A673 (cell line): ENCODE data around the gene ACTN4. TPM values are rescaled to one million over a fixed set of nuclear protein-coding genes. Genes with fewer than 3 reads are reported as not detected.

ENCODE experiments used
- BruUV-seq: library from RNA; stranded (reverse); fragments of 400-500 nt; replicated peaks from 2 replicates; lab custom pipeline; 2021; lab: Mats Ljungman, UMichigan
- CTCF ChIA-PET: fragments of 300-600 bp; sonication (Branson Sonifier 250); formaldehyde crosslinking; loops from one replicate; lab custom pipeline; 2022; ENCODE audit warnings: antibody characterized with exemption; lab: Charles Lee
- POLR2A ChIA-PET: fragments of 300-600 bp; sonication (Branson Sonifier 250); formaldehyde crosslinking; loops from one replicate; lab custom pipeline; 2022; ENCODE audit warnings: antibody characterized with exemption; ENCODE audit not compliant: low non-redundant PET; lab: Charles Lee
- DNase-seq: peaks from one replicate; pipeline ENCODE4 v3.0.0-alpha.2; 2015; ENCODE audit warnings: low spot score
- H3K27ac ChIP-seq: fragments of 200-600 bp; sonication (generic); 2 replicates; pipeline ENCODE4 v1.5.1; 2016; ENCODE audit warnings: mixed run types, low read depth, mild to moderate bottlenecking, mixed read lengths, antibody characterized with exemption, low read length; ENCODE audit not compliant: poor library complexity, severe bottlenecking
- H3K27me3 ChIP-seq: fragments of 200-600 bp; sonication (generic); replicated peaks from 2 replicates; pipeline ENCODE4 v1.6.1; 2017; ENCODE audit warnings: mixed run types, low read depth, mild to moderate bottlenecking, mixed read lengths, antibody characterized with exemption, low read length; ENCODE audit not compliant: insufficient read depth, poor library complexity
- H3K36me3 ChIP-seq: fragments of 200-600 bp; sonication (generic); 2 replicates; pipeline ENCODE4 v1.6.1; 2016; ENCODE audit warnings: mixed run types, mild to moderate bottlenecking, mixed read lengths, antibody characterized with exemption, low read length; ENCODE audit not compliant: insufficient read depth, poor library complexity, severe bottlenecking
- H3K4me1 ChIP-seq: fragments of 200-600 bp; sonication (generic); 2 replicates; pipeline ENCODE4 v1.6.1; 2017; ENCODE audit warnings: mixed run types, mild to moderate bottlenecking, mixed read lengths, antibody characterized with exemption, low read length; ENCODE audit not compliant: insufficient read depth, poor library complexity, severe bottlenecking
- H3K4me3 ChIP-seq: fragments of 200-600 bp; sonication (generic); 2 replicates; pipeline ENCODE4 v1.5.1; 2016; ENCODE audit warnings: low read depth, mixed run types, mild to moderate bottlenecking, mixed read lengths, low read length; ENCODE audit not compliant: poor library complexity, severe bottlenecking
- H3K9me3 ChIP-seq: fragments of 200-600 bp; sonication (generic); 2 replicates; pipeline ENCODE4 v1.6.1; 2016; ENCODE audit warnings: mixed run types, low read depth, mild to moderate bottlenecking, mixed read lengths, antibody characterized with exemption, low read length; ENCODE audit not compliant: poor library complexity, severe bottlenecking
- EZH2 ChIP-seq: fragments of 200-600 bp; sonication (generic); IDR thresholded peaks from 2 replicates; pipeline ENCODE4 v1.6.1; 2017; ENCODE audit warnings: borderline replicate concordance, low read depth, mild to moderate bottlenecking, mixed read lengths, antibody characterized with exemption, low read length; ENCODE audit not compliant: poor library complexity, severe bottlenecking
- intact Hi-C: fragments of 100-400 bp; cut with micrococcal nuclease; formaldehyde crosslinking; loops from one replicate; pipeline ENCODE4 v1.10.0; 2022; ENCODE audit not compliant: unreplicated experiment
- total RNA-seq: library from RNA; stranded (reverse); gene quantifications from 2 replicates; pipeline ENCODE4 v1.2.3, GENCODE V29; 2021
- TF ChIP-seq, protein P1 (sequence below): fragments of 300-800, 200-600 bp; sonication (generic); conservative IDR thresholded peaks from 2 replicates; pipeline ENCODE4 v1.5.1; 2017; ENCODE audit warnings: low read depth, mild to moderate bottlenecking, antibody characterized with exemption, low read length, moderate library complexity, mixed read lengths

The ACTN4 gene
- total RNA-seq, 1 experiment from 2014 or later, result 397 TPM

DNA sequence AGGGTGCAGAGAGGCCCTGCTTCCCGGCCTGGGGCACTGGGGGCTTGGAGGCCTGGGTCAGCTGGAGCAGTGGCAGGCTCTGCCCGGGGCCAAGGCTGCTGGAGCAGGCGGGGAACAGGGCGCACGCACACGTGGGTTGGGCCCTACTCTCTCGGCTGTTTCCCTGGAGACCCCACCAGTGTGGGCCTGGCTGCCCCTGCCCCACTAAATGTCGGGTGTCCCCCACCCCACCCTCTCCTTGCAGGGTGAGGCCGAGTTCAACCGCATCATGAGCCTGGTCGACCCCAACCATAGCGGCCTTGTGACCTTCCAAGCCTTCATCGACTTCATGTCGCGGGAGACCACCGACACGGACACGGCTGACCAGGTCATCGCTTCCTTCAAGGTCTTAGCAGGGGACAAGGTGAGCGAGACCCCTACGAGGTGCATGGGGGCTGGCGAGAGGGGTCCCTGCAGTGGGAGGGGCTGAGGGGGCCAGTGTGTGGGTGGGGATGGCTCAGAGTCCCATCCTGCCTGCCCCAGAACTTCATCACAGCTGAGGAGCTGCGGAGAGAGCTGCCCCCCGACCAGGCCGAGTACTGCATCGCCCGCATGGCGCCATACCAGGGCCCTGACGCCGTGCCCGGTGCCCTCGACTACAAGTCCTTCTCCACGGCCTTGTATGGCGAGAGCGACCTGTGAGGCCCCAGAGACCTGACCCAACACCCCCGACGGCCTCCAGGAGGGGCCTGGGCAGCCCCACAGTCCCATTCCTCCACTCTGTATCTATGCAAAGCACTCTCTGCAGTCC lies 81.5 kb downstream of the ACTN4 start:
- Histone ChIP-seq H3K27me3 (no peaks in the 10 kb centered on the region), H3K27ac (no peak overlapping the region), H3K4me3 (no peak overlapping the region), H3K36me3 (peaks cover 43% of the 10 kb centered on the region), H3K4me1 (no peaks in the 10 kb centered on the region), H3K9me3 (no peaks in the 10 kb centered on the region)
- TF ChIP-seq EZH2, result no peak
- TF ChIP-seq, protein P1, sequence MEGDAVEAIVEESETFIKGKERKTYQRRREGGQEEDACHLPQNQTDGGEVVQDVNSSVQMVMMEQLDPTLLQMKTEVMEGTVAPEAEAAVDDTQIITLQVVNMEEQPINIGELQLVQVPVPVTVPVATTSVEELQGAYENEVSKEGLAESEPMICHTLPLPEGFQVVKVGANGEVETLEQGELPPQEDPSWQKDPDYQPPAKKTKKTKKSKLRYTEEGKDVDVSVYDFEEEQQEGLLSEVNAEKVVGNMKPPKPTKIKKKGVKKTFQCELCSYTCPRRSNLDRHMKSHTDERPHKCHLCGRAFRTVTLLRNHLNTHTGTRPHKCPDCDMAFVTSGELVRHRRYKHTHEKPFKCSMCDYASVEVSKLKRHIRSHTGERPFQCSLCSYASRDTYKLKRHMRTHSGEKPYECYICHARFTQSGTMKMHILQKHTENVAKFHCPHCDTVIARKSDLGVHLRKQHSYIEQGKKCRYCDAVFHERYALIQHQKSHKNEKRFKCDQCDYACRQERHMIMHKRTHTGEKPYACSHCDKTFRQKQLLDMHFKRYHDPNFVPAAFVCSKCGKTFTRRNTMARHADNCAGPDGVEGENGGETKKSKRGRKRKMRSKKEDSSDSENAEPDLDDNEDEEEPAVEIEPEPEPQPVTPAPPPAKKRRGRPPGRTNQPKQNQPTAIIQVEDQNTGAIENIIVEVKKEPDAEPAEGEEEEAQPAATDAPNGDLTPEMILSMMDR, result no peak
- BruUV-seq, result no TSS peak
- POLR2A ChIA-PET, result no interaction called here
- CTCF ChIA-PET, result interaction anchor here (0.6 kb wide), 1 partner anchor 220 kb away, joined by 4 read pairs; no protein-coding TSS in a partner anchor
- intact Hi-C loops, result no loop called here
- DNase-seq, result no peak

DNA sequence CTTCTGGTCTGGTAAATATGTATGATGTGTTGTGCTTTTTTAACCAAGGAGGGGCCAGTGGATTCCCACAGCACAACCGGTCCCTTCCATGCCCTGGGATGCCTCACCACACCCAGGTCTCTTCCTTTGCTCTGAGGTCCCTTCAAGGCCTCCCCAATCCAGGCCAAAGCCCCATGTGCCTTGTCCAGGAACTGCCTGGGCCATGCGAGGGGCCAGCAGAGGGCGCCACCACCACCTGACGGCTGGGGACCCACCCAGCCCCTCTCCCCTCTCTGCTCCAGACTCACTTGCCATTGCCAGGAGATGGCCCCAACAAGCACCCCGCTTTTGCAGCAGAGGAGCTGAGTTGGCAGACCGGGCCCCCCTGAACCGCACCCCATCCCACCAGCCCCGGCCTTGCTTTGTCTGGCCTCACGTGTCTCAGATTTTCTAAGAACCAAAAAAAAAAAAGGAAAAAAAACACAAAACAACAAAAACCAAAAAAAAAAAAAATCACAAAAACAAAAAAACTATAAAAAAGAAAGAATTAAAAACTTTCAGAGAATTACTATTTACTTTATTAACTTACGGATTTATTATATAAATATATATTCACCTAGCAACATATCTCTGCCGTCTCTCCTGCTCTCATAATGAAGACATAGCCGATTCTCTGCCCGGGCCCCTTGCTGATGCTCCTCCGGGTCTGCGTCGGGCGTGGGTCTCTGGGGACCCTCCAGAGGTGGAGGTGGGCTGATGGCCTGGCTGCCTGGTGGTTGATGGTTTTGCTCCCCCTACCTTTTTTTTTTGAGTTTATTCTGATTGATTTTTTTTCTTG lies 82.4 kb downstream of the ACTN4 start:
- Histone ChIP-seq H3K4me3 (no peak overlapping the region), H3K27me3 (no peaks in the 10 kb centered on the region), H3K36me3 (peaks cover 38% of the 10 kb centered on the region), H3K9me3 (no peaks in the 10 kb centered on the region), H3K4me1 (no peaks in the 10 kb centered on the region), H3K27ac (no peak overlapping the region)
- CTCF ChIA-PET, result interaction anchor here (0.6 kb wide), 1 partner anchor 210 kb away, joined by 3 read pairs; no protein-coding TSS in a partner anchor
- BruUV-seq, result TSS peak; percentile 86
- TF ChIP-seq, protein P1, result peak; percentile 88
- no peak for TF ChIP-seq EZH2
- intact Hi-C loops, result loop anchor here (5.0 kb wide), 1 partner anchor 202 kb away; the partner anchor contains the start of genes MRPS12 and SARS2
- DNase-seq, result peak; percentile 70
- POLR2A ChIA-PET, result no interaction called here

DNA sequence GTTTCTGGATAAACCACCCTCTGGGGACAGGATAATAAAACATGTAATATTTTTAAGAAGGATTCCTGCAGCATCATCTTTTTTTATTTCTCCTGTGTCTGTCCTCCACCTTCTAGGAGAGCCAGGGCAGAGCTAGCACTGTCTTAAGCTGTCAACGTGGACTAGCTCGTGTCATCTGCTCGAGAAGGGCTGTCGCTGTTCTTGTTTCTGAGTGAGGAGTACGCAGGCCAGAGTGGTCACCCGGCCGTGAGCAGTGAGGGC lies 83.0 kb downstream of the ACTN4 start:
- no peak for DNase-seq
- H3K4me1 ChIP-seq, result no peaks in the 10 kb centered on the region
- ChIA-PET POLR2A (no interaction called here), CTCF (interaction anchor here (0.6 kb wide), 1 partner anchor 210 kb away, joined by 3 read pairs; no protein-coding TSS in a partner anchor)
- H3K36me3 ChIP-seq, result peaks cover 33% of the 10 kb centered on the region
- TF ChIP-seq EZH2, result no peak
- no TSS peak for BruUV-seq
- no peaks in the 10 kb centered on the region for H3K9me3 ChIP-seq
- H3K4me3 ChIP-seq, result no peak overlapping the region
- intact Hi-C loops, result loop anchor here (5.0 kb wide), 1 partner anchor 202 kb away; the partner anchor contains the start of genes MRPS12 and SARS2
- no peak overlapping the region for H3K27ac ChIP-seq
- H3K27me3 ChIP-seq, result no peaks in the 10 kb centered on the region
